HG02938 (cell line): Measurements from ENCODE around the gene OTULINL.

ENCODE experiments used
- ATAC-seq: cut with Tn5 transposase; IDR thresholded peaks from one replicate; pipeline ENCODE4 v1.9.1; 2021; ENCODE audit warnings: mild to moderate bottlenecking, moderate library complexity; ENCODE audit not compliant: unreplicated experiment

OTULINL gene

DNA sequence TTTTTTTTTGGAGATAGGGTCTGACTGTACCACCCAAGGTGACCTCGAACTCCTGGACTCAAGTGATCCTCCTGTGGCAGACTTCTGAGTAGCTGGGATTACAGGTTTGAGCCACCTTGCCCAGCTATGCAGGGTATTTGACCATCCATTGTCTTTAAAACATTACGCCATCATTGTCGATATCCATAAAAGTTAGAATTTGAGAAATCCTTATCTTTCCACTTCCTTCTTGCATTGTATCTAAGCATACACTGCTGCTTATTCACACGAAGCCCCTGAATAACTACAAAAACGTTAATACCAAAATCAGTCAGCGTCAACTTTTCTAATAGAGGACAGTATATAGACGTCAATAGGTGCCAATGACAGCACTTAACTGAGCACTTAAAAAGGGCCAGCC is 5.4 kb upstream of the OTULINL start:
- ATAC-seq: no peak

DNA sequence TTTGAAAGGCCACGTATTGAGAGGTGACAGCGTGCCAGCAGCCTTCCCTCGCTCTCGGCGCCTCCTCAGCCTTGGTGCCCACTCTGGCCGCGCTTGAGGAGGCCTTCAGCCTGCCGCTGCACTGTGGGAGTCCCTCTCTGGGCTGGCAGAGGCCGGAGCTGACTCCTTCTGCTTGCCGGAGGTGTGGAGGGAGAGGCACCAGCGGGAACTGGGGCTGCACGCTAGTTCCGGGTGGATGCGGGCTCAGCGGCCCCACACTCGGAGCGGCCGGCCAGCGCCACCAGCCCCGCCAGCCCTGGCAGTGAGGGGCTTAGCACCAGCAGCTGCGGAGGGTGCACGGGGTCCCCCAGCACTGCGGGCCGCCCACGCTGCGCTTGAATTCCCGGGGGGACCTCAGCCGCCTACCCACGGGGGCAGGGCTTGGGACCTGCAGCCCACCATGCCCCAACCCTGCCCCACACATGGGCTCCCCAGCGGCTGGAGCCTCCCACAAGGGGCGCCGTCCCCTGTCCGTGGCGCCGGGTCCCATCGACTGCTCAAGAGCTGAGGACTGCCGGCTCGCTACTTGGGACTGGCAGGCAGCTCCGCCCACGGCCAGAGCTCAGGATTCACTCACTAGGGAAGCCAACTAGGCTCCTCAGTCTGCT is 4.4 kb upstream of the OTULINL start:
- no peak for ATAC-seq

DNA sequence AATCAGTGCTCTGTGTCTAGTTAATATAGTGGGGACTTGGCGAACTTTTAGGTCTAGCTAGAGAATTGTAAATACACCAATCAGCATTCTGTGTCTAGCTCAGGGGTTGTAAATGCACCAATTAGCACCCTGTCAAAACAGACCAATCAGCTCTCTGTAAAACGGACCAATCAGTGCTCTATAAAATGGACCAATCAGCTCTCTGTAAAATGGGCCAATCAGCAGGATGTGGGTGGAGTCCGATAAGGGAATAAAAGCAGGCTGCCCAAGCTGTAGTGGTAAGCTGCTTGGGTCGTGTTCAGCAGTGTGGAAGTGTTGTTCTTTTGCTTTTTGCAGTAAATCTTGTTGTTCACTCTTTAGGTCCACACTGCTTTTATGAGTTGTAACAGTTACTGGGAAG is 3.6 kb upstream of the OTULINL start:
- no peak for ATAC-seq

DNA sequence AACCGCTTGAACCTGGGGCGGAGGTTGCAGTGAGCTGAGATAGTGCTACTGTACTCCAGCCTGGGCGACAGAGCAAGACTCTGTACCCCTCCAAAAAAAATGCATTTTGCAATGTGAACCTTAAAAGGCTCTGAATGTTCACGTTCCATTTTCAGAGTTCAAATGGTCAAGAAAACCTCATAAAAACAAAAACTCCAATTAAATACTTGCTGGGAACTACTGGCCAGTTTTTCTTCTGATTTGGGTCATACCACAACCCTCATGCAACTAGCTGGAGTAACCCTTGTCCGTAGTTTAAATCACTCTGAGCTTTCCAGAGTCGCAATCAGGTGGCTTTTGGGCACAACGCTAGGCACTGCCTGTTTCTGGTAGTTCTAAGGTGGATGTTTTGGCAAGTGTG is 2.3 kb upstream of the OTULINL start:
- ATAC-seq: no peak

DNA sequence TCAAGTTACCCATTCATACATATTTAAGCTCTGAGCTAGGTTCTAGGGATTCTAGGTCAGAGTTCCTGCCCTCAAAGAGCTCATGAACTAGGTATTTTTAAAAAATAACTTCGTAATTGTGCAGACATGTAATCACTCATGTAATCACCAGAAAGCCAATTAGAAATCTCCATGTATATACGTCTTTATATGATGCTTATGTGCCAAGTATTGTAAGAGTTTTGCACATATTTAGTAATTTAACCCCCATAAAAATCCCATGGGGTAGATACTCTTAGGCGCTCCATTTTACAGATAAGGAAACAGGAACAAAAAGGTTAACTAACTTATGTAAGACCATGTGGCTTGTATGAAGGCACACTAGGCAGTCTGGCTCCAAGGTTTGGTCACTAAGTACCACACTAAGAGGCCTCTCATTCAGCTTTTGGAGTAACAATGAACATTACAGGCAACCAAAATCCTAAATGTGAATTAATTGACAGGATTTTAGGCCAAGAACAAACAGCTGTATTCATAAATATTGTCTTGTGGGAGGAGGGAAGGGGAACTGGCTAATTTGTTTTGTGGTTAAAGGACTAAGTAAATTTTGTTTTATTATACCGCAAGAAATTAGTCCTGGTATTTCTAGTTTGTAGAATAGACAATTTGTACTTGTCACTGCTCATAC is 1.7 kb upstream of the OTULINL start:
- ATAC-seq: no peak

DNA sequence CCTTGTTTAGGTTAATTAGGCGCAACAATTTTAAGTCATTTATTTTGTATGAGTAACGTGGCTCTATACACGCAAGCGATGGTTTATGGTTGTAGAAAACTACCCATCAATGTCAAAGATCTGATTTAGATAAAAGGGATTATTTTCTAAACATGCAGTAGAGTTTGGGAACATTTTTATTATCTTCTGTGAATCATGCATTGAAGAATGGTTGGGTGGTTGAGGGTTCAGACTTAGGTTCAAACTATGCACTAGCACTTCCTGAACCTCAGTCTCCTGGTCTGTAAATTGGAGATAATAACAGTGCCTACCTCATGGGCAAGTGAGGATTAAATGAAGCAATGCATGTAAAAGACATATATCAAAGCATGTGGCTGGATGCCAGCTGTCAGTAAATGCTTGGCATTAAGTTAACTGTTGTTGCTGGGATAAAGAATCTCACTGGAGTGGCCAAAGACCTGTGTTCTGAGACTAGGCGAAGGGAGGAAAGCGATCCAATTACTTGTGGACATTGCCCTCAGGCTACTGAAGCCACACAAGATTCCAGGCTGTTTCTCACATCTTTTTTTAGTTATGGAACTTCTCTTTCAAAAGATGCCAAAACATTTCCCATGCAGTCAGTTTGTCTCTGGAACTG is 1.1 kb upstream of the OTULINL start:
- no peak for ATAC-seq

DNA sequence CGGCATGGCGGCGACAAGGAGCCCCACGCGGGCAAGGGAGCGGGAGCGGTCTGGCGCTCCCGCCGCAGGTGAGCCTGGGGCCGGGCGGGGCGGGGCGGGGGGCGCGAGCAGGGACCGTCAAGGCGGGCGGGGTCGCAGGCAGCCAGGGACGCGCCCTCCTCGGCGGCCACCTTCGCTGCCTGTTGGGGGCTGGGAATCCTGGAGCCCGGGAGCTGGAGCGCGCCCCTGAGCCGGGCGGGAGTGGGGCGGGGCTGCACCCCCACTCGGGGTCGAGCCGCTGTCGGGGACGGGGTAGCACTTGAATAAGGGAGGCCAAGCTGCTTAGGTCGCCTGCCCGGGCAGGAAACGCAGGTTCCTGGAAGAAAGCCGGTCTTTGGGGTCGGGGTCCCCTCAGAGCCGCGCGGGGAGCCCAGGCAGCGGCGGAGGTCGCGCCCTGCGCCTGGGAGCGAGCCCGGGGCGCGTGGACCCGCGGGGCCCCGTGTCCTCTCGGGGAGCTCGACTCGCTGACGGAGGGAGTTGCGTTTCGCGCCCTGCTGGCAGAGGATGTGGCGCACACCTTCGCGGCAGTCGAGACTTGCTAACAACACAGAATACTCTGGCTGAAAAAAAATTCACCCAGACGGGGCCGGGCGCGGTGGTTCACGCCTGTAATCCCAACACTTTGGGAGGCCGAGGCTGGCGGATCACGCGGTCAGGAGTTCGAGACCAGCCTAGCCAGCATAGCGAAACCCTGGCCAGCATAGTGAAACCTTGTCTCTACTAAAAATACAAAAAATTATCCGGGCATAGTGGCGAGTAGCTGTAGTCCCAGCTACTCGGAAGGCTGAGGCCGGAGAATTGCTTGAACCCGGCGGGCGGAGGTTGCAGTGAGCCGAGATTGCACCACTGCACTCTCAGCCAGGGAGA is 552 bp downstream of the OTULINL start:
- peak; percentile 85 for ATAC-seq

DNA sequence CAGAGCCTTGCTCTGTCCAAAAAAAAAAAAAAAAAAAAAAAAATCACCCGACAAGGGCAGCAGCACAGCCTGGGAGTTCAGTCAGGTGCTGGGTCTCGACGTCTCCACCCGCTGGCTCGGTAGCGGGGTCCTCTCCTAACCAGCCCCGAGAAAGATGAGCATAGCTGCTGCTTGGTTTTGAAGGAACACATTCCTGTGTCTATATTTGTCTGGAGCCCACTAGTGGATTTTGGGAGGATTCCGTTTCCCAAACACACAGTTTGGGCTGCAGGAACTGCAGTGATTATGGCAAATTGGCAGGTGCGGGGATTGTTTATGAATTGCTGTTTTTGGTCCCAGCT is 1.2 kb downstream of the OTULINL start:
- ATAC-seq: no peak

DNA sequence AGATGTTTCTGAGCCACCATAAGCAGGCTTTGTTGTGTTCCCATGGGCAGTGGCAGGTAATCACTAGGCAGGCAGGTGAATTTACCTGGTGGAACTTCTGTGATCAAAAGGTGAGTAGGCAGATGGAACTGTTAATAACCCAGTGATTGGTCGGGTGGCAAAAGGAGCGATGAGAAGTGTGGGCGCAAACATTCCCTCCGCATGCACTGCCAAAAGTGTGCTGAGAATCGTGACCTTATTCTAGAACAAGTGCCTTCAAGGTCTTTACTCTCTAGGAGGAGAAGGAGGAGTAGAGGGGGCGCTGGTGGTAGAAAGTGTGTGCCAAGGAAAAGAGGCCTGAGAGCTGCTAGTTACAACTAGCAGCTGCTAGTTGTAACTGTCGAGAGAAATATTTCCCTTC is 3.3 kb downstream of the OTULINL start:
- no peak for ATAC-seq

DNA sequence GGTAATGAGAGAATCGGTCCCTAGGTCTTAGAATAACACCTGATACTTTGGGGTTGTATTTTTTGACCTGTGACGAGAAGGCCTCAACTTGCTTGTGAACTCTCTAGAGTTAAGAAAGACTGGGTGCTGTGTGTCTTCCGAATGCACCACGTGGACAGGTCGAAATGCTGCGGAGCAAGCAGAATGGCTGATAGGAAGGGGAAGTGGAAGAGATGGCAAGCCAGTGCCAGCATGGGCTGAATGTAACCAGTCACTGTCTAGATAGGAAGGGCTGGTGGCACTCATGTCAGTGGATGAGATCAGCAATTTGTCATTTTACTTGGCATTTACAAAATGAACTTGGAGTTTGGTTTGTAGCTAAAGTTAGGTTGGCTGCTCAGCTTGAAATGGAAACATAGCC is 5.6 kb downstream of the OTULINL start:
- no peak for ATAC-seq

DNA sequence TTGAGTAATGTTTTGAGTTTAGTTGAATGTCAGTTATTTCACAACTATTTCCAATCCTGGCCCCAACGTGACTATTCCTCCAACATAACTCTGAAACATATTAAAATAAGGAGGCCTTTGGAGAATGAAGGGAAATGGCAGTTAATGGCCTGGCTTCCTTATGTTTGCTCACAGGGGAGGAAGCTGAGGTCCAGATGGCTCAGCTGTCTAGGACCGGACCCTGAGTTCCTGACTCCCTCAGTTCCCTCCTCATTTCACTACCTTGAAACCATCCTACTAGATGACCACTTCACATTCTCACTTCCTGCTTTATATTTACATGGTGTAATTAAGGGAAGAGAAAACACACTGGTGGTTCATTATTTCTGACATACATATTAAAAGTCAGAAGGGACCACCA is 6.6 kb downstream of the OTULINL start:
- peak; percentile 58 for ATAC-seq

DNA sequence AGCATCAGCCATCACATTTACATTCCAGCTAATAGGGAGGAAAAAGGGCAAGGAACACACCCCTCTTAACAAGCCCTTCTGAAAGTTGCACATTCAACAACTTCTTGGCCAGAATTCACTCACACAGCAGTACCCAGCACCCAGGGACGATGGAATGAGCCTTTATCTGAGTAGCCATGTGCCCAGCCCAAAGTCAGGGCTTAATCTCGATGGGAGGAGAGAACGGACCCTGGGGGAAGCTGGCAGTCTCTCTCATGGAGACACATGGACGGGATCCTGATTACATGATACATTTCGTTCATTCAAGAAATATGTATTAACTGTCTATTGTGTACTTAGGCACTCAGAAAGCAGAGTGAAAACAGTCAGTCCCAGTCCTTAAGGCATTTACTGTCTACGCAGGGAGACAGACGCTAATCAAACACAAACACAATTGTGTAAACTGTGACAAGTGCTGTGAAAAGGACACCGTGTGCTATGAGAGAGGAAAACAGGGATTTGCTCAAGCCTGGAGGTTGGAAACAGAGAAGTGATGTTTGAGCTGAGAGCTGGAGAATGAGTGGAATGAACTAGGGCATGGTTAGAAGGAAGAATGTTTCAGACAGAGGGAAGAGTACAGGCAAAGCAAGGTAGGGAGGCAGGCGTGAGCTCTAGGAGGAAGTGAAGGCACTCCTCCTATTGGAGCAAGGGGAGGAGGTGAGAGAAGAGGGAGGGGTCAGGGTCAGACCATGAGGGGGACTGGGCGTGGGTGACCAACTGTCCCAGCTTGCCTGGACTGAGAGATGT is 7.4 kb downstream of the OTULINL start:
- no peak for ATAC-seq

DNA sequence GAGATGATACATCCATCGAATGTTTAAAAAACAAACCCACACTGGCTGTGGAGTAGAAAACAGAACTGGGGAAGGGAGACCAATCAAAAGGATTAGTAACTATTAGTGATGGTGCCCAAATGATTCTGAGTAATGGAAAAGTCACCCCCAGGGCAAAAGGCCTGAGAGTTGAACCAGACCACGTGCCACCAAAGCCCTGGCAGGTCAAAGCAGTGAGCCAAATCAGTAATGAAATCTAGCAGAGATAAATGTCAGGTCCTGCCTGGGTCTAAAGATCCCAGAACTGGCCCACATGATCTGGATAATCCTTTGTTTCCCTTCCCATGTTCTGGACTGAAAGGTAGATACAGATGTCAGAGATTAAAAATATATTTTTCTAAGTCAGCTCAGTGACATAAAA is 9.4 kb downstream of the OTULINL start:
- ATAC-seq: no peak

DNA sequence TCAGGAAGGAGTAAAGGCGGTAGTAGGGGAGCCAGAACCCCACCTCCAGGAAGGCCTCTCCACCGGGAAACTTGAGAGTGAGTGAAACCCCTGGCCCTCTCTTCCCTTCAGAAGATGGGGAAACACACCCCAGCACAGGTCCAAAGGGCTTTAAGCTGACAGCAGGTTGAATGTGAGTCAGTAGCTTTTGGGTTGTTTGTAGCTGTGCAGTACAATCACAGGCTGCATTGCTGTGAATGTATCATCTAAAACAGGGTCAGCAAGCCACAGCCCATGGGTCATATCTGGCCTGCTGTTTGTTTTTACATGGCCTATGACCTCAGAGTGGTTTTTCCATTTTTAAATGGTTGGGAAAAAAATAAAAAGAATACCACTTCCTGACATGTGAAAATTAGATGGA is 10.0 kb downstream of the OTULINL start:
- no peak for ATAC-seq

DNA sequence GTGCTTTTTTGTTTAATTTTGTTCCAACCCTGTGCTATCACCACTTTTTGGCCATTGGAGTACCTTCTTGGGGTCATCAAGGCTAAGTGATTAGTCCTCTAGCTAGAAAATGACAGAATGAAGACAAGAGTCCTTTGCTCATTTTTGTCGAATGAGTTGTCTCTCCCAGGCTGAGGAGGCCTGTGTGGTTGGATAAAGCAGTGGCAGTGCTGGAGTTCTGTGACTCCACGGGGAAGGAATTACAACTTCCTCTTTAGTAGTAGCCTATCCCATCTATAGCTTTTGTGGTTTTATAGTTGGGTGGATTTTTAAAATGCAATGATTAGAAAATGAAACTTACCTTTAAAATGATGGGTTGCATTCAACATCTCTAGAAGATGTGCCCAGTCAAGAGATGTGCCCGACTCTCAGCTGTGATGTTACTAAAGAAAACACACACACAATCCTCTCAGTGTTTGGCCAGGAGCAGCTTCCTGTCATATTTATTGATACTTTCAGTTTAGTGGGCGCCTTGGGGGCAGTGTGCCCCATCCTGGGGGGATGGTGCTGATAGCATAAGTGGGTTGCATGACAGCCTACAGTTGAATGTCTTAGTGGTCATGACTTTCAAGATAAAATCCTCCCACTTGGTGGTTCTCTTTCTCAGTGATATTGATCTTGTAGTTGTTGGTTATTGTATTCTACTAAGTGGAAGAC is 11.9 kb downstream of the OTULINL start:
- ATAC-seq: no peak

DNA sequence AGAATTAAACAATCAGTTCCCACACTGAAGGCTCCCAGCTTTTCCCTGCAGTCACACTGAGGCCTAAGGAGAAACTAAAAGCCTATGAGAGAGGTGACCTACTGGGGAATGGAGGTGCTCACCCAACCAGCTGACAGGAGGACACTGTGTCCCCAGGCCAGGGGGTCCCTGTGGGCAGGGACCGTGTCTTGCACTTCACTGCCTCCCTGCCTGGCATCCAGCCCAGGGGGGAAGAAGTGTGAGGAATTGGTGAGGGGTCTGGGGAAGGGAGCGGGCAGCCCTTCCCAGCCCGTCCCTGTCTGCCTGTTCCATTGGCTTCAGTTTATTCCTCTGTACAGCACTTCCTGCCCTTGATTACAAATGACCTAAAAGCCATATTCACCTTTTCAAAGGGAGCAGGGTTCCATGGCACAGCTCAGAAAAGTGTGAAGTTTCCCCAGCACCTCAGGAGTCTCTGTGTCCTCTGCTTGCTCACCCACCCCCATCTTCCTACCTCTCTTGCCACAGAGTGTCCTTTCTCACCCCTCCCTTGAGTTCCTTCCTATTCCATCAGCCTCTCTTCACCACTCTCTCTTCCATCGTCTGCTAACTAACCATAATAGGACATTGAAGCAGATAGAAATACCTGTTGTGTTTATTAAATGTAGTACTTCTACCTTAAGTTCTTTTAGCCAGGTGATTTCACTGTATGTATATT is 12.9 kb downstream of the OTULINL start:
- no peak for ATAC-seq

DNA sequence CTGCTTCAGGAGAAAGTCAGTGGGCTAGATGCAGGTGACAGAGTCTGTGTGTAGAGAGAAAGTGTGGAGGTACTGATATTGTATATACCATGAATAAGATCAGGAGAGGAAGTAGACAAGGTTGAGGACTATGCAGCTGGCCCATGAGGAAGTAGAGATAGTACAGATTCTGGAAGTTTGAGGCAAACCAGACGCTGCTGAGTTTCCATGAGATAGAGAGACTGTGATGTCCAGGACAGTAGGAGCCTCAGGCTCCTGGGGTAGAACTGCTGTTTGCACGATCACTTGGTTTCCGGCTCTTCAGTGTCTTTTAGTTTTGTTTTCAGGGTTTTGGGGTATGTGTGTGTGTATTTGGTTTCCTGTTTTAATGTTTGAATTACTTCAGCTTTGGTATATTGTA is 13.6 kb downstream of the OTULINL start:
- peak; percentile 69 for ATAC-seq

DNA sequence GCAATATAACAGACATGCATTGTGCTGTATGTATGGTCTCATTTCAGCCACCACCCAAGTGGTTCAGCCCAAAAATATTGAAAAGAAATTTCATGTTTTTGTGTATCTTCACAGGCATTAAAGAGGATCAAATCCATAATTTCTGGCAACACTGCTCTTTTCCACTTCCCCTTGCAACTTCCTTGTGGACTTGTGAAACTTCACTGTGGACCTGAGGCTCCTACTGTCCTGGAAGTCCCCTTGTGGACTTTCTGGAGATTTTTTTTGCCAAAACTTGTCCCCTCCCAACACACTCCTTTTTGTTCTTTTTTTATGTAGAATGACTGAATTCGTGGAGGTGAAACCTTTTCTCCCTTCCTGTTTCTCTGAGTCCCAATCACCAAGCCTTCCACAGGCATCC is 14.3 kb downstream of the OTULINL start:
- no peak for ATAC-seq

DNA sequence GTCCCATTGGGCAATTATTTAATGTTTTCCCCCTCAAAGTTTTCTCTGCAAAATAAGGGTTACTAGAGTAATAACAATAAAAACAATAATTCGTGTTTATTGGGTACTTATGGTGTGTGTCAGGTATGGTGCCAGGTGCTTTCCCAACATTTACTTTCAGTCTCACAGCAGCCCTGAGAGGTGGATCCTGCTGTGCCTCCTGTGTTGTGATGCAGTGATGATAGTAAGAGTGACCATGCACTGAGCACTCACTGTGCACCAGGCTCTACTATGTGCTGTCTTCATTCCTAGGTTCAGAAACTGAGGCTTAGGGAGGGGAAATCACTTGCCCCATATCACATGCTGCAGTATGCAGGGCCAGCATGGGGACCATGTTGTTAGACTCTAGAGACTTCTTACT is 15.5 kb downstream of the OTULINL start:
- no peak for ATAC-seq

DNA sequence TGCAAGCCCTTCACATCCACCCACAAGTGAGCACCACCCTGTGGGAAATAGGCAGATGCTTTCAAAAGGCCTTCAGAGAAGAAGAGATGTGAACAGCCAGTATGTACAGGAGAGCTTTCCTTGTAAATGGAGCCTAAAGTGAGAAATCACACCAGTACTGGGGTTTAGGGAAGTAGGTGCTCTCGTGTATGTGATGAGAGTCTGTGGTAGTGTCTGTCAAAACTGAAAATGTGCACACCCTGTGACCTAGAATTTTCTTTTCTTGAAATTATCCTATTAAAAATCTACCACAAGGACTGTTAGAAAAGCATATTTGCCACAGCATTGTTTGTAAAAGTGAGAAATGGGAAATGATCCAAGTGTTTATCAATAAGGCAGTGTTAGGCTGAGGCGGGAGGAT is 16.6 kb downstream of the OTULINL start:
- ATAC-seq: no peak
